C4-2B (cell line): ENCODE measurements around the gene CATSPER4.

Experiments used
- ZFX ChIP-seq: fragments of 450-650 bp; IDR thresholded peaks from 2 replicates; pipeline ENCODE4 v1.6.1; 2017
- TF ChIP-seq, protein P1 (sequence below): fragments of 450-650 bp; conservative IDR thresholded peaks from 2 replicates; pipeline ENCODE4 v1.5.1; 2017; ENCODE audit warnings: mild to moderate bottlenecking

GRCh38 chr1:26189331-26189730, 1.1 kb upstream of the CATSPER4 start:
- TF ChIP-seq, protein P1, sequence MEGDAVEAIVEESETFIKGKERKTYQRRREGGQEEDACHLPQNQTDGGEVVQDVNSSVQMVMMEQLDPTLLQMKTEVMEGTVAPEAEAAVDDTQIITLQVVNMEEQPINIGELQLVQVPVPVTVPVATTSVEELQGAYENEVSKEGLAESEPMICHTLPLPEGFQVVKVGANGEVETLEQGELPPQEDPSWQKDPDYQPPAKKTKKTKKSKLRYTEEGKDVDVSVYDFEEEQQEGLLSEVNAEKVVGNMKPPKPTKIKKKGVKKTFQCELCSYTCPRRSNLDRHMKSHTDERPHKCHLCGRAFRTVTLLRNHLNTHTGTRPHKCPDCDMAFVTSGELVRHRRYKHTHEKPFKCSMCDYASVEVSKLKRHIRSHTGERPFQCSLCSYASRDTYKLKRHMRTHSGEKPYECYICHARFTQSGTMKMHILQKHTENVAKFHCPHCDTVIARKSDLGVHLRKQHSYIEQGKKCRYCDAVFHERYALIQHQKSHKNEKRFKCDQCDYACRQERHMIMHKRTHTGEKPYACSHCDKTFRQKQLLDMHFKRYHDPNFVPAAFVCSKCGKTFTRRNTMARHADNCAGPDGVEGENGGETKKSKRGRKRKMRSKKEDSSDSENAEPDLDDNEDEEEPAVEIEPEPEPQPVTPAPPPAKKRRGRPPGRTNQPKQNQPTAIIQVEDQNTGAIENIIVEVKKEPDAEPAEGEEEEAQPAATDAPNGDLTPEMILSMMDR: no peak
- TF ChIP-seq ZFX: no peak
